Keratinocyte (primary cell): ENCODE data around the gene LHPP.

Experiments used
- CTCF ChIP-seq, 3 experiments: IDR thresholded peaks in 1 of 3; conservative IDR thresholded peaks in 1 of 3; optimal IDR thresholded peaks in 1 of 3; 2 replicates in 2 of 3; 3 replicates in 1 of 3; pipeline versions ENCODE3 to v1.5.1; 2011; ENCODE audit warnings: low read length in 3 of 3, mild to moderate bottlenecking in 3 of 3, moderate library complexity in 2 of 3, control low read depth in 1 of 3, inconsistent platforms in 1 of 3; ENCODE audit not compliant: insufficient read depth in 2 of 3; ENCODE audit errors: extremely low read depth in 1 of 3
- EZH2 ChIP-seq: IDR thresholded peaks from one replicate; pipeline ENCODE4 v1.6.1; 2012; ENCODE audit warnings: inconsistent platforms, mild to moderate bottlenecking, low read length, moderate library complexity

DNA sequence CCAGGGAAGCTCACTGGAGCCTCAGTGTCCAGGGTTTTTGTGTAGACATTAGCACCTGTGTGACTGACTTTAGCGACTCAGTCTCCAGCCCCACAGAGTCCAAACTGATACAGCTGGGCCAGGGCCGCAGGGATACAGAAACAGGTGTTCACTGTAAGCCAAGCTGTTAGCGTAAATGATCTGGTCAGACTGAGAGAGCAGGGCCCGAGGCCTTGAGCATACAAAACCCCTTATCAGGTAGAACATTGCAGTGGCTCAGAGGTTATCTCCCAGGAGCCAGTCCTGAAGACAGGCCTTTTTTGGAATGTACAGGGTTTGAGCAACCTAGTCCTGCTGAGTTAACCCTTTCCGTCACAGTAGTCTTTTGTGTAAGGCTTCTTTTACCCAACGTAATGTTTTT lies 25.0 kb downstream of the LHPP start:
- TF ChIP-seq CTCF (optimal IDR thresholded peaks at IDR 0.05 in 1 of 3, IDR thresholded peaks at IDR 0.05 in 1 of 3, conservative IDR thresholded peaks at IDR 0.05 in 1 of 3; ENCODE audit: extremely low read depth in 1 of 3, insufficient read depth in 2 of 3, low read length in 3 of 3) (no peak), EZH2 (no peak)
